Omental fat pad (tissue), 4 donors: ENCODE data around the gene SMPD1. TPM values are rescaled to one million over a fixed set of nuclear protein-coding genes. Genes with fewer than 3 reads are reported as not detected.

Source experiments
- ATAC-seq: fragments of 150-250 bp; one replicate; pipeline ENCODE4 v1.9.1; 2016; ENCODE audit warnings: mild to moderate bottlenecking, moderate library complexity; ENCODE audit not compliant: low FRiP score
- DNase-seq: peaks from one replicate; pipeline ENCODE4 v3.0.0-alpha.2; 2019; ENCODE audit warnings: low spot score
- CTCF ChIP-seq, 3 donors: fragments of 450-650 bp; IDR thresholded peaks; one replicate each; pipeline ENCODE4 v1.5.1; 2016 to 2017; ENCODE audit warnings: antibody characterized with exemption in 3 of 3, mild to moderate bottlenecking in 3 of 3, moderate library complexity in 2 of 3
- total RNA-seq, 4 donors: library from RNA; depleted of rRNA; stranded (reverse); fragments of >200 nt; gene quantifications; one replicate each; pipeline ENCODE4 v1.1.0, GENCODE V29; 2016

Gene SMPD1
- total RNA-seq, 4 donors from 2014 or later, result 21.4 to 23.7 (median 22.5) TPM

GRCh38 chr11:6365659-6366058, 24.6 kb upstream of the SMPD1 start:
- no peak for TF ChIP-seq CTCF (IDR thresholded peaks at IDR 0.05)
- DNase-seq, result no peak
- no peak for ATAC-seq

- DNase-seq, result no peak
- no peak for TF ChIP-seq CTCF (IDR thresholded peaks at IDR 0.05)
- ATAC-seq, result no peak
These were observed 18.4 kb upstream of the SMPD1 start for GRCh38 chr11:6371825-6372224.

- DNase-seq (no peak), ATAC-seq (peak; percentile 24)
- TF ChIP-seq CTCF (IDR thresholded peaks at IDR 0.05), result no peak
These were observed 12.2 kb upstream of the SMPD1 start for GRCh38 chr11:6377902-6378639.

- TF ChIP-seq CTCF (IDR thresholded peaks at IDR 0.05), result no peak
These were observed 11.7 kb upstream of the SMPD1 start for GRCh38 chr11:6378640-6378989.

GRCh38 chr11:6385046-6385777, 5.1 kb upstream of the SMPD1 start:
- DNase-seq (no peak), ATAC-seq (no peak)
- TF ChIP-seq CTCF (IDR thresholded peaks at IDR 0.05), result no peak

More at GRCh38 chr11:6378640-6378989, 11.7 kb upstream of the SMPD1 start:
- DNase-seq (no peak), ATAC-seq (no peak)

- no peak for ATAC-seq
- no peak for DNase-seq
- TF ChIP-seq CTCF (IDR thresholded peaks at IDR 0.05), result no peak
These were observed 2.3 kb upstream of the SMPD1 start for GRCh38 chr11:6387811-6388599.
